ENCODE results near the gene FOXF2. TPM values are rescaled to one million over a fixed set of nuclear protein-coding genes. Genes with fewer than 3 reads are reported as not detected.

Gene FOXF2
- total RNA-seq, 1 experiment from 2014 or later, result not detected

GRCh38 chr6:1383729-1384548 lies 5.4 kb upstream of the FOXF2 start:
- Histone ChIP-seq H3K9me3 (ENCODE audit: low read length) (no peaks in the 10 kb centered on the region), H4K20me1 (ENCODE audit: low read length) (no peaks in the 10 kb centered on the region), H3K27ac (ENCODE audit: low read length) (no peak overlapping the region), H3K36me3 (ENCODE audit: low read depth, low read length) (no peaks in the 10 kb centered on the region), H3K4me3 (ENCODE audit: low read length) (no peak overlapping the region), H3K9me2 (replicated peaks; ENCODE audit: low read length) (no peaks in the 10 kb centered on the region), H3K27me3 (ENCODE audit: low read length) (peaks cover 87% of the 10 kb centered on the region), H3K9ac (ENCODE audit: low read length) (no peak overlapping the region), H3K79me2 (ENCODE audit: low read length) (no peaks in the 10 kb centered on the region), H3K4me2 (ENCODE audit: low read length) (no peak overlapping the region), H2AFZ (ENCODE audit: low read length) (no peak overlapping the region), H3K4me1 (ENCODE audit: insufficient read depth, low read length) (no peaks in the 10 kb centered on the region), H3F3A (ENCODE audit: low read length, unreplicated experiment) (no peaks in the 10 kb centered on the region)
- TF ChIP-seq CTCF (conservative IDR thresholded peaks at IDR 0.05; ENCODE audit: low read depth, low read length), result no peak
- TF ChIP-seq EZH2 (IDR thresholded peaks at IDR 0.05; ENCODE audit: low read length, unreplicated experiment), result no peak
- TF ChIP-seq EZH2phosphoT487 (IDR thresholded peaks at IDR 0.05; ENCODE audit: borderline replicate concordance, low read length), result no peak
- DNase-seq (no peak), ATAC-seq (no peak)
- no TSS peak for BruUV-seq (replicated peaks)
- ChIA-PET POLR2A (ENCODE audit: unreplicated experiment) (no interaction called here), CTCF (interaction anchor here (0.5 to 0.7 kb wide), 3 partner anchors 13 to 584 kb away, joined by 5 to 9 read pairs (median 7); no protein-coding TSS in a partner anchor)
- intact Hi-C loops (cut with micrococcal nuclease), result loop anchor here (5.0 kb wide), 1 partner anchor 47 kb away; no protein-coding TSS in a partner anchor

DNA sequence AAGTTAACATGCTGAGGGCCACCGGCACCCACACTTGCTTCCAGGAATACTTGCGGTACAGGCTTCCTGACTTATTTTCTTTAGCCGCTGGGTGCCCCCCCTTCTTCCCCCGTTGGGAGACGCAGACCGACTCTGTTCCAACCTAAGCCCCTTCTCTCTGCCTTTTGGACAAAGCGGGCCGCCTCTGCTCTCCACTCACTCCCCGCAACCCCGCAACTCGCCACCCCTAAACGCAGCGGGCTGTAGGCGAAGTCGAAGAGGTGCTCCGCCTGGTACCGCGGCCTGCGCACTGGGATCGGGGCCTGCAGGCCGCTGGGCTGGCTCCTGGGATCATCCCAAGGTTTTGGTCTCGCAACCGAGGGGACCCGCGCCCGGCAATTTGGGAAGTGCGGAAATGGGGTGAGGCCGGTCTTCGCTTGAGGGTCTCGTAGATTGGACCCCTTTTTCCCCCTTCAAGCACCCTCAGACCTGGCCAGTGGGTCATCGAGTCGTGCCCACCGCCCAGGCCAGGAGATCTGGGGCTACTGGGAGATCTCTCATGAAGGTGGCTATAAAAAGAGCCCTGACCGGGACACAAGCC lies 4.7 kb upstream of the FOXF2 start:
- BruUV-seq (replicated peaks), result no TSS peak
- no peaks in the 10 kb centered on the region for H3K79me2 ChIP-seq (ENCODE audit: low read length)
- H3K36me3 ChIP-seq (ENCODE audit: low read depth, low read length), result no peaks in the 10 kb centered on the region
- no peaks in the 10 kb centered on the region for H3K4me1 ChIP-seq (ENCODE audit: insufficient read depth, low read length)
- no peak for ATAC-seq
- no peak overlapping the region for H2AFZ ChIP-seq (ENCODE audit: low read length)
- H4K20me1 ChIP-seq (ENCODE audit: low read length), result no peaks in the 10 kb centered on the region
- TF ChIP-seq EZH2 (IDR thresholded peaks at IDR 0.05; ENCODE audit: low read length, unreplicated experiment), result no peak
- no peak for TF ChIP-seq EZH2phosphoT487 (IDR thresholded peaks at IDR 0.05; ENCODE audit: borderline replicate concordance, low read length)
- TF ChIP-seq CTCF (conservative IDR thresholded peaks at IDR 0.05; ENCODE audit: low read depth, low read length), result no peak
- H3K4me3 ChIP-seq (ENCODE audit: low read length), result no peak overlapping the region
- ChIA-PET POLR2A (ENCODE audit: unreplicated experiment) (no interaction called here), CTCF (no interaction called here)
- no peaks in the 10 kb centered on the region for H3K9me3 ChIP-seq (ENCODE audit: low read length)
- H3K9me2 ChIP-seq (replicated peaks; ENCODE audit: low read length), result no peaks in the 10 kb centered on the region
- no peak overlapping the region for H3K27ac ChIP-seq (ENCODE audit: low read length)
- no peak overlapping the region for H3K9ac ChIP-seq (ENCODE audit: low read length)
- H3F3A ChIP-seq (ENCODE audit: low read length, unreplicated experiment), result no peaks in the 10 kb centered on the region
- peaks cover 83% of the 10 kb centered on the region for H3K27me3 ChIP-seq (ENCODE audit: low read length)
- intact Hi-C loops (cut with micrococcal nuclease), result loop anchor here (5.0 kb wide), 1 partner anchor 47 kb away; no protein-coding TSS in a partner anchor
- DNase-seq, result no peak
- no peak overlapping the region for H3K4me2 ChIP-seq (ENCODE audit: low read length)
